CD4-positive, alpha-beta T cell treated with Interleukin-10 for 1 hour (primary cell): ENCODE results near the gene RUSF1.
"Not testable (repeated sequence)": the region's sequence is repeated elsewhere in the genome, so short reads cannot be mapped to it uniquely, and the experiment has no call there.

Source experiments
- DNase-seq: peaks from one replicate; pipeline ENCODE4 v3.0.0-alpha.2; 2020

Gene RUSF1

DNA sequence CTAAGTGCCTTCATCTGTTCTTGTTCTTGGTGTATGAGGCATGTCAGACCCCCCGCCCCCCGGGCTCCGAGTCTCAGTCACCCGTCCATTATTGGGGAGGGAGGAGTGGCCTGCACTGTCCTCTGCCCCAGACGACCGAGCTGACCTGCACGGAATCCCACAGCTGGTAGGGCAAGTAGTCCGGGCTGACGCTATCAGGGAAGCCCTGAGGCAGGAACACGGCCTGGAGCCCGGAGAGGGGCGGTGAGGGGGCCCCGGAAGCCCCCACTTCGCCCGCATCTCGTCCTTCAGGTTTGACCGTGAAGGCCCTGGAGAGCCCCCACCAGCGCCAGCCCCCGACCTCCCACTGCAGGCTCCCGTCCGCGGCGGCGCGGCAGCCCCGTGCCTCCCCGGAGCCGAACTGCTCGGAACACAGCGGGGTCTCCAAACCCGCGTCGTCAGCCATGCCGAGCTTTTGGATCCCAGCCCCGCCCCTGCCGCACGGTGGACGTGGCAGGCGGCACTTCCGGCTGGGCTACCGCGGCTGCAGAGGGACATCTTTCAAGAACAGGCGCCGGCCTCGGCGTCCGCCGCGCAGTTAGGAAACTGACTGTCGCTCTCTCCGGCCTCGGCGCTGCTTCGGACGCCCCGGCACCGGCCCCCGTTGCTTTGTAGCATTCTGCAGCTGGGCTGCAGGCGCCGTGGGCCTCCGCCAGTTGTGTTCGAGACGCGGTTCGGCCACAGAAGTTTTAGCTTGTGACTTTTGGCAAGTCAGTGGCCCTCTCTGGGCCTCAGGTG, at the start of gene RUSF1:
RUSF1 (minus strand) TSS at position 463 of the 777 bp plus-strand sequence; CDS start at position 445, 18 bp downstream.
- peak; percentile 85 for DNase-seq

DNA sequence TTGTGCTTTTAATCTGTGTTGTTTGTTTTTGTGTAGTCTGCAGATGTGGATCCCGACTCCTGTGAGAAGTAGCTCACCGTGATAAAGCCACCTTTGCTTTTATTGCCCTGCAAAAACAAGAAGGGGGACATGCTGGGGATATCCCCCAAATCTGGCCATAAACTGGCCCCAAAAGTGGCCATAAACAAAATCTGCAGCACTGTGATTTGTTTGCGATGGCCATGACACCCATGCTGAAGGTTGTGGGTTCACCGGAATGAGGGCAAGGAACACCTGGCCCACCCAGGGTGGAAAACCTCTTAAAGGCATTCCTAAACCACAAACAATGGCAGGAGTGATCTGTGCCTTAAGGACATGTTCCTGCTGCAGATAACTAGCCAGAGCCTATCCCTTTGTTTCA, 34.6 kb upstream of the RUSF1 start:
- no peak for DNase-seq

DNA sequence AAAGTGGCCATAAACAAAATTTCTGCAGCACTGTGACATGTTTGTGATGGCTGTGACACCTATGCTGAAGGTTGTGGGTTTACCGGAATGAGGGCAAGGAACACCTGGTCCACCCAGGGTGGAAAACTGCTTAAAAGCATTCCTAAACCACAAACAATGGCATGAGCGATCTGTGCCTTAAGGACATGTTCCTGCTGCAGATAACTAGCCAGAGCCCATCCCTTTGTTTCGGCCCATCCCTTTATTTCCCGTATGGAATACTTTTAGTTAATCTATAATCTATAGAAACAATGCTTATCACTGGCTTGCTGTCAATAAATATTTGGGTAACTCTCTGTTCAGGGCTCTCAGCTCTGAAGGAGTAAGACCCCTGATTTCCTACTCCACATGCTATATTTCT, 31.6 kb upstream of the RUSF1 start:
- not testable (repeated sequence) for DNase-seq

DNA sequence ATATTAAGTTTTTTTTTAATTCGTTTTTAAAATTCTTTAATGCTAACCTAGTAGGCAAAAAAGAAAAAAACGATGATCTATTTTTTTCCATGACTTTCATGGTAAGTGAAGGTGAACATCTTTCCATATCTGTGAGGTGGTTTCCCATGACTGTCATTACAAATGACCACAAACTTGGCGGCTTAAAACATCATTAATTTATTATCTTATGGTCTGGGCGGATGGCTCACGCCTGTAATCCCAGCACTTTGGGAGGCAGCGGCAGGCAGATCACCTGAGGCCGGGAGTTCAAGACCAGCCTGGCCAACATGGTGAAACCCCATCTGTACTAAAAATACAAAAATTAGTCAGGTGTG, 30.0 kb upstream of the RUSF1 start:
- DNase-seq, result not testable (repeated sequence)

DNA sequence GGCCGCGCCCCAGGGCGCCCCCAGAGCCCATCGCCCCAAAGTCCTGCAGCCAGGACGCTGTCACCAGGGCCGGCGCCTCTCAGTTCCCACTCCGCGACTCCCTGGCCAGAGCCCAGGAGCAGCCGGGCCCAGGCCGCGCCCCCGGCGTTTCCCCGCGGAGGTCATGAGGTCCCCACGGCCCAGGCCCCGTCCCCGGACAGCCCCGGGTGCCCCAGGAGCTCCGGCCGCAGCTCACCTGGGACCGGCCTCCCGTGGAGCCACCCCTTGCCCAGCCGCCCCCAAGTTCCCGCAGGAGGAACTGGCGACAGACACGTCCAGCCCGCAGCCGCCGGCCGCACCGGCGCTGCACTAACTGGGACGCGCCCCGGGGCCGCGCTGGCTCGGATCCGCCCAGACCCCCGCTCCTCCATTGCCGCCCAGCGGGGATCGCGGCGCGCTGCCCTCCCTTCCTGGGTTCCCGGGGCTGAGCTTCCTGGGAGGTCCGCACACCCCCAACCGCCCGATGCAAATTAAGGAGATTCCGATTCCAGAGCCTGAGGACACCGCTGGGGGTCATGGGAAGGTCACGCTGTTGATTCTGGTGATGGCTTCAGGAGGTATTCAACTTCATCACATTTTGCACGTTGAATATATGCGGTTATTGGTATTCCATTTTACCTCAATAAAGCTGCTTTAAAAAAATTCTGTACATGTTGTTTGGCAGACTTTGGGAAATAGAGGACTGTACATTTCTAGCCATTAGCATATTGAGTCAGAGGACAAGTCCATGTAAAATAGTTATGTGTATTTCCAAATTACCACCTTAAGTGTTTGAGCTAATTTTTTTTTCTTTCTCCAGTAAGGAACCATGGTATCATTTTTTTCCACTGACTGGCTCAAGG, 29.4 kb upstream of the RUSF1 start:
- no peak for DNase-seq

DNA sequence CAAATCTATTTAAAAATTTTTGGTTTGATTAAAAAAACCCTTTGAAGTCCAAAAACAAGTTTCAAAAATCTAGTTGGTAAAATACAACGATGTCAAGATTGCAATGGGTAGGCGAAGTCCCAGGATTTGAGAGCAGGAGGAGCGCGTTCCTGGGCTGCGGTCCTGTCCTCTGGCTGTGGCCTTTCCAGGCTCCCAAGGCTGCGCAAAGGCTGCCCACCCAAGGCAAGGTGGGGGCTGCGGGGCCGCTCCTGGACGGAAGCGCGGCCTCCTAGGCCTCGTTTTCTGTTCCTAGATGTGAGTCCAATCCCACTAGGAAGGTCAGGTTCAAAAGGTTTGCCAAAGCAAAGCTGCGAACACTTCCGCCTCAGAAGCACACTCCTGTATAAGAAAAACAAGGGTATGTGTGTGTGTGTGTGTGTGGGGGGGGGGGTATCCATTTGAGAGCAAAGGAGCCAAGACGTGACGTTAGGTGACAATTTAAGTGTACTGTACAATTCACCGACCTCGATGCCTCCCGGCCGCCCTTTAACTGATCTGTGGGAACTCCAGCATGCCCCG, 28.7 kb upstream of the RUSF1 start:
- no peak for DNase-seq

DNA sequence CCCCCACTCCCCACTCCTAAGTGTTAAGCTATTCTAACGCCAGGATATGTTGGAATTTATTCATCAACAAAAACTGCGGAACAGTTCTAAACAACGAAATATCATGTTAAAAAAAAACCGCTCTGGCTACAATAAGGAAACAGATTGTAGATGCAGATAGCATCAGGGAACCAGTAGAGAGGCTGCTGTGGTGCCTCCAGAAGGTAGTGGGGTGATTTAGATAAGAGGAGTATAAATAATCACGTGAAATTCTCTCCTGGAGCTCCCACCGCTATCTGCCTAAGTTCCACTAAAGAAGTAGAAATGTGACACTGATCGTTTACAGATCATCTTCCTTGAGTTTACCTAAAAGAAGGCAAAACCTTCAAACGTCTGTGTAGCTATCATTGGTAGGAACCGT, 27.5 kb upstream of the RUSF1 start:
- no peak for DNase-seq

DNA sequence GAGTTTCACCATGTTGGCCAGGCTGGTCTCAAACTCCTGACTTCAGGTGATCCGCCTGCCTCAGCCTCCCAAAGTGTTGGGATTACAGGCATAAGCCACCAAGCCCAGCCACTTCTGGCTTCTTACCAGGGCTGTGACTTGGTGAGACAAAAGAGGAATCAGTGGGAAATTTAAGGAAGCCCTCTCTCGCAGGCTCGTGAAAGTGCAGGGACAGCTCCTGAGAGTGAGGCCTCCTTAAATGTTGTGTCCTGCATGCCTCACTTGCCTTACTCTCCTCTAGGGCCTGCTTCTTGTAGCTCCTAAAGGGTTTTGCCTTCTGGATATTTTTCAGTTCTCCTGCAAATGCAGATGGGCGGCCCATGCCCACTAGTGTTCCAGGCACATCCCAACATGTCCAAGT, 24.7 kb upstream of the RUSF1 start:
- DNase-seq, result no peak

DNA sequence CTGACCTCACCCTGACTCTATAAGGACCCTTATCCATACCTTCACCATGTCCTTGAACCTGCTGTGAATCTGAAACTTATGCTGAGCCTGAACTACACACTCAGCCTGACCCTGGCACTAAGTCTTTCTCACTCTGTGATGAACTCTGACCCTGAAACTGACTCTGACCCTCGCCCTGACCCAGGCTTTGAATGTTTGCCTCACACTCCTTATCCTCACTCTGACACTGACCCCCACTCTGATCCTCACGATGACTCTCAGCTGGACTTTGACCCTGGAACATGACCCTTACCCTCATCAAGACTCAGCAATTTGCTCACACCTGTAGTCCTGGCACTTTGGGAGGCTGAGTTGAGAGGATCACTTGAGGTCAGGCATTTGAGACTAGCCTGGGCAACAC, 23.9 kb upstream of the RUSF1 start:
- DNase-seq, result no peak

DNA sequence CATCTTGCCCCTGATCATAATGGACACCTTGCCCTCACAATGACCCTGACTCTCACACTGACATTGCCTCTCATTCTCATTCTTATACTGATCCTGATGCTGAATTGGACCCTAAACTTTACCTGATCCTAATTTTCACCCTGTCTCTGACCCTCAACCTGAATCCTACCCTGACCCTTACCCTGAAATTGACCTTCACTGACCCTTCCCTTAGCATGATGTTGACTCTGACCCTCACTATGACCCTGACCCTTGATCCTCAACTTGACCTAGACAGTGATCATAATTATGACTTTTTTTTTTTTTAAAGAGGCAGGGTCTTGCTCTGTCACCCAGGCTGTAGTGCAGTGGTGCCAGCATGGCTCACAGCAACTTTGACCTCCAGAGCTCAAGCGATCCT, 22.9 kb upstream of the RUSF1 start:
- DNase-seq, result no peak

DNA sequence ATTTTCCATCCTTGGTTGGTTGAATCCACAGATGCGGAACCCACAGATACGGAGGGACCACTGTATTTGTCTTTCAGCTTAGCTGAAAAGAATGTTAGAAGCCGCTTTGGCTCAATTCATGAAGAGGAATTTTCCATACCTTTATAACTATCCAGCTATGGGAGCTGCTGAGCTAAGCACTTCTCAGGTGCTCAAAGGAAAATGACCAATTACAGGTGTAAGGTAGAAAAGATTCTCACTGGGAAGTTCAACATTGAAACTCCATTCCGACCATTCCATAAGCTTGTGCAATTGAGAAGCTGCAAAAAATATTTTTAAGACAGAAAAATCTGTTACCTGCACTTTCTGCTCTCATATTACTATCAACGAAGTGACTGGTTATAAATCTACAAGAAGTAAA, 22.2 kb upstream of the RUSF1 start:
- no peak for DNase-seq

DNA sequence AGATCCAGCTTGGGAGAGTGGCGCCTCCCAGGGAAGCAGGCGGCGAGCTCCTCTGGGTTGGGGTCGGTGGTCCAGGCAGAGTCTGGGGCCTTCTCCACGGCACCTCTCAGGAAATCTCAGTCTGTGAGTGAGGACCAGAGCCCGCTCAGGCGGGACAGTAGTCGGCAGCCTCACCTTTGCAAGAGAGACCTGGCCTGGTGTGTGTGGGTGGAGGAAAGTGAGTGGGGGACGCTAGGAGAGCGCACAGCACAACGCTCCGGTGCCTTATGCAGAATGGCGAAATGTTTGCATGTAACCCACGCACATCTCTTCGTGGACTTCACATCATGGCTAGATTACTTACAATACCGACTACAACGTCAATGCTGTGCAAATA, 21.7 kb upstream of the RUSF1 start:
- DNase-seq, result no peak

DNA sequence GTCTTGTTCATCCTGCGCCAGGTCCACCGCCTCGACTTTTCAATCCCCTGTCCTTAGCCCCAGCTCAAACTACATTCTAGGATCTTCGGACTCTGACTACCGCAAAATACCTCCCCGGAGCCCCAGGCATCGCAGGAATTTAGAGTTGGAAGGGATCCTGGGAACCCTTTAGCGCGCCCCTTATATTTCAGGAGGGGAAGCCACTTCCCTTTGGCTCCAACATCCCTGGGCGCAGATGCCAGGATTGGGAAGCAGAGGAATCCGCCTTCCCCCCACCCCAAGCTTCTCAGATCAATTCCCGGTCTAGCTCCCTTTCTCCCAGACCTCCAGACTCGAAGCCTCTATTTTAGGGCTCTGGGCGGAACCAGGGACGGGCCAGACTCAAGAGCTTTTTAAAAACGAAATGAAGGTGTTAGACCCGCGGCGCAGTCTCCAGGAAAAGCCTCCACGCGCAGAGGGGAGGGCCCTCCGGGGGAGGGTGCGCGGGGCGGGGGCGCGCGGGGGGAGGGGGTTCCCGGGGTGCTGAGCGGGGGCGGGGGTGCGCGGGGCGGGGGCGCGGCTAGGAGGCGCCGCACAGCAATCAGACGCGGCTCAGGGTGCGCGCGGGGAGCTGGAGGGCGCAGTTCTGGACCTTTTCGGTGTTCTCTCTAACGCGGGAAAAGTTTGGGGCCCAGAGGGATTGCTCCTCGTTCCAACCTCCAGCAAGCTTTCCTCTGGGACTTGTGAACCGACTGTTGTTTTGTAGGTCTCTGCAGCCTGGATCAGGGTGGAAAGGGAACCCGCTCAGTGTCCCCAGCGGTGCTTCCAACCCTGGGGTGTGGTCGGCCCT, 21.1 kb upstream of the RUSF1 start:
- DNase-seq, result no peak

DNA sequence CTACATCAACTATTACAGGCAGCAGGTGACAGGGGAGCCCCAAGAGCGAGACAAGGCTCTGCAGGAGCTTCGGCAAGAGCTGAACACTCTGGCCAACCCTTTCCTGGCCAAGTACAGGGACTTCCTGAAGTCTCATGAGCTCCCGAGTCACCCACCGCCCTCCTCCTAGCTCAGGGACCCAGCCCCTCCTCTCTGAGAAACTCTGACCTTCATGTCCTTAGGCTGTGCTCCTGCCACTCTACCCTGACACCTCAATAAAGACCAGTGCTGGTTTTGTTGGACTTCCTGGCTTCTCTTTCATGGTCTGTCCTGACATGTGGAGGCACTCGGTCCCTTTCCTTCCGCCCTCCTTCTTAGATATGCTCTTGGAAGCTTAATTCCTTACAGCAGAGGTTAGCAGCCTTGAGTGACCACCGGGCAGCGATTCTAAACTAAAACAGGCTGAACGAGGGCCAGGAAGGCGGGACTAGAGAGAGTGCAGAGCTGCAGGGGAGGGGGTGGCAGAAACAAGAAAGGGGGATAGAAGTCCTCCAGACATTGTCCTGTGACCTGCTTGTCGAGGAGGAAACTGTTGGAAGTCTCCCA, 20.4 kb upstream of the RUSF1 start:
- DNase-seq, result no peak

DNA sequence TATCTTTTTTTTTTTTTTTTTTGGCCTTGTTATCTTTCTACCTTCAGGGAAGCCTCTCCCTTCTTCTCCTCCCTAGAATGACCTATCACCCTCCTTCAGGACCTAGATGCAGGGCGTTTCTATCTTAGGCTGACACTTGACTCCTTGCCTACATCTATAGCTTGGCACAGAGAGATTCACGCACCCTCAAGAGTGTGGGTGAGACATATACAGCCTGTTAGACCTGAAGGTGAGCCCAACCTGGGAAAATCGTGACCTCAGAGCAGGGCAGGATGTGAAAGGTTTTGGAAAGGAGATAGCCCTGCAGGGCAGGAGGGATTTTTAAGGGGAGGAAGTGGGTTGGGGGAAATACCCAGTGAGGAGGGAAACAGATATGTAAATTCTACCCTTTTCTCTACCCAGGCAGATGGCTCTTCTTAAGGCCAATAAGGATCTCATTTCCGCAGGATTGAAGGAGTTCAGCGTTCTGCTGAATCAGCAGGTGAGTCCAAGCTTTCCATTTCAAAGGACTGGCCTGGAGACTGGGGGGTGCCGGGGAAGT, 19.6 kb upstream of the RUSF1 start, which contains the start of gene AHSP:
AHSP (plus strand) TSS at position 167 of the 541 bp plus-strand sequence; CDS start at position 407, 240 bp downstream.
- DNase-seq, result no peak

DNA sequence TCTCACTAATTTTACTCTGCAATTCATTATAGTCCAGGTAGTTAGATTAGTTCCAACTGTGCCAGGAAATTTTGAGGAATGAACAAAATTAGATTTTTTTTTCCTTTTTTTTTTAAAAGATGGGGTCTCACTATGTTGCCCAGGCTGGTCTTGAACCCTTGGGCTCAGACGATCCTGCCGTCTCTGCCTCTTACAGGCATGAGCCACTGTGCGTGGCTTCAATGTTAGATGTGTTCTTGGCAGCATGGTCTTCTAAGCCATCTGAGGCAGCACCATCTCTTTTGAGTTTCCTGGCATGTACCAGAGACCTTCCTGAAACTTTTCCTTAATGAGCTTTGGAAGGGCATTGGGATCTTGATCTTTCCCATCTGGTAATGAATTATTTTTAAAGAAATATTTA, 16.9 kb upstream of the RUSF1 start:
- no peak for DNase-seq

DNA sequence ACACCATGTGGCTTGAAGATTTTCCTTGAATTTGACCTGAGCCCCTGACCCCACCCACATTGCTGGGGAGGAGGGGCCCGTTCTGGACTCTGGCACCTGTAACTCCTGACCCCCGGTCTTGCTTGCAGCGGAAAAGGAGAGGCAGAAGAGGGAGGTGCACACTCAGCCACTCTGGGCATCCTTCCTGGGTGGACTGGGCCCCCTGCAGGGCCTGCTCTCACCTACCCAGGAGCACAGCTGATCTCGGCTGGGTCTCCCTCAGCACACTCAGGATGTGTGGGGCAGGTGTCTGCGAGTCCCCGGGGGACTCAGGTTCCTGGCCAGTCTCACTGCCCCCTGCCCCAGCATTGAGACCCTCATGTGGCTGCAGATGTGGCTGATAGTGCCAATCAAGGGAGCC, 15.6 kb upstream of the RUSF1 start:
- not testable (repeated sequence) for DNase-seq

DNA sequence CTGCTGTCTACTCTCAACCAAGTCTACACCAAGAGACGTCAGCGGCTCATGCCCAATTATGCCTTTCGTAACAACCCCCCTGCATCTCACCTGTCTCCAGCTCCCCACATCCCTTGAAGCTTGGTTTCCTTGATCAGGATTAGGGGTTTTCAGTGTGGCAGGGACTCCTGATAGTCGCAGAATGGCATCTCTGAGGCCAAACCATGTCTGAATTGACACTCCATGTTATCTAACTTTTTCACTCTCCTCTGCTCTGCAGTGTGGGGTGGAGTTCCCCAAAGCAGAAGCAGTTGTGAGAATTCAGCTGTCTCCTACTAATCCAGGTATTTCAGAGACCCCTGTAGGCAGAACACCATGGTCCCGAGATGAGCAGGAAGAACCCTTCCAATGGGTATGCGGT, 13.9 kb upstream of the RUSF1 start:
- no peak for DNase-seq

DNA sequence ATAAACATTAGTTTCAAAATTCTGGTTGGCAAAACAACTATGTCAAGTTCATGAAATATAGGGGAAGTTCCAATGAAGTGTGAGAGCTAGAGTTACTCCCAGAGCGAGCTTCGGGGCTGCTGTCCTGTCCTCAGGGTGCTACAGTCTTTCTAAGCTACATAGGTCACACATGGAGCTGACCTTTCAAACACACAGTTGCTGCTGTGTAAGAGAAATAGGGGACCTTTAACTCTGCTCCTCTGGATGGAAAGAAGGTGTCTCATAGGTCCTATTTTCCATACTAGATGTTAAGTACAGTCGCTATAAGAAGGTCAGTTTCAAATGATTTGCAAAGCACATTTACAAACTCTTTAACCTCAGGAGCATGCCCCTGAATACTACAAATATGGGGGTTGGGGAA, 13.2 kb upstream of the RUSF1 start:
- no peak for DNase-seq

DNA sequence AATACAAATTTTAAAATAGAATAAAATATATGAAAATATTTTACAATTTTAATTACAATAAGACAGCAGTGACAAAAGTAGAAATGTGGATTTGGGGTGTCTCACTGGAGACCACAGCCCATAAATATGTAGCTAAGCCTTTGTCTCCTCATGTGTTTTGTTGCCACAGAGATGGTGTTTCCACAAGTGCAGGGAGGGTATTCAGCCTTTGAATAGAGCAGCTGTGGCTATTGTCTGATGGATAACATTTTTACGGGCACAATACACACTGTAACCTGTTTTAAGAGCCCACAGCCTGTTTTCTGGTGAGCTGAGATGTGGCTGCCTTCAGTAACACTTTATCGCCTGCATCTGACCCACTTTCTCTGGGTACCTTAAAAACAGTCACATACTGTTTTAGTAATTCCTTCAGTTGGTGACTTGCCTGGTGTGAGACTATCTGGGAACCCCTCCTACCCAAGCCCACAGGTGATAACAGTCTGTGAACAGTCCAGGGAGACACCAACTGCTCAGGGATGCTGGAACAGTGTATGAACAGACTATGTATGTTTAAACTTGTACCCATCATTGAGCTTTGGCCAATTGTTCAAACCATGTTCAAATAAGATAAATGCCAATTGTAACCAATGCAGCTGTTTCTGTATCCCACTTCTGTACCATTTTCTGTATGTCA, 11.7 kb upstream of the RUSF1 start:
- DNase-seq, result no peak

DNA sequence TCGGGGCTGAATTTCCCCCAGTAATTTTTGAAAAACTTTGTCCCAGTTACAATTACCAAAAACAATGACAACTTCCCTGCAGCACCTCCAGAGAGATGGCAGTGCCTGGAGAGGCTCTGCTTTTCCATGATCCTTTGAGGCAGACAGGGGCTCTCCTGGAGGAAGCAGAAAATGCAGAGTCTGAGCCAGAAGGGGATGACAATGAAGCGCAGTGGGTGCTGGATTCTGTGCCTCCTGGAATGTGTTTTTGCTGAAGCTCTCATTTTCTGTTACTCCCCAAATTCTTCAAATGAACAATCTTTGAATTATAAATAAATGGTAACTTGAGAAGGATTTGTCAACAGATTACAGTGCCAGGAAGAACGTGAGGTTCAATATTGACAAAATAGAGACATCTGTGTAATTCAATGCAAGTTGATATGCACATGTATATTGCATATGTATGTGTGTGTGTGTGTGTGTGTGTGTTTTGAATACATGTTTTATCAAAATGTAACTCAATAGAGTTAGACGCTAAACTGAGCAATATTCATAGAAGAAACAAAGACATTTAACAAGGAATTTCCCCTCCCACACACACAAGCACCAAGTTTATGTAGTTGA, 9.7 kb upstream of the RUSF1 start:
- DNase-seq, result no peak
